HepG2 (cell line): ENCODE data around the gene HRH2. TPM values are rescaled to one million over a fixed set of nuclear protein-coding genes. Genes with fewer than 3 reads are reported as not detected.

Experiments
- ATAC-seq: fragments of 200-7000 bp; cut with Tn5 transposase; 3 replicates; pipeline ENCODE4 v1.9.1; 2020; ENCODE audit warnings: mild to moderate bottlenecking, moderate library complexity
- BruUV-seq: library from RNA; stranded (reverse); fragments of 400-500 nt; replicated peaks from 2 replicates; lab custom pipeline; 2021; lab: Mats Ljungman, UMichigan
- CTCF ChIA-PET: fragments of 300-600 bp; formaldehyde crosslinking; extraction: SDS; loops from one replicate; lab custom pipeline; 2021; ENCODE audit warnings: low total read pairs, inconsistent platforms, low intra/inter-chr PET ratio; lab: Yijun Ruan, JAX
- POLR2A ChIA-PET: fragments of 350-600 bp; sonication (Branson Sonifier 250); formaldehyde crosslinking; loops from one replicate; lab custom pipeline; 2020; ENCODE audit warnings: antibody characterized with exemption, inconsistent platforms; lab: Yijun Ruan, JAX
- DNase-seq: peaks from one replicate; pipeline ENCODE4 v3.0.0-alpha.2; 2015; ENCODE audit warnings: low spot score
- FAIRE-seq: peaks from 3 replicates; lab custom pipeline; 2011; peaks lifted over from hg19 to GRCh38; lab: Jason Lieb, UNC
- H2AFZ ChIP-seq: one replicate; pipeline ENCODE4 v1.6.1; 2011; ENCODE audit warnings: low read length, inconsistent platforms
- H3K27ac ChIP-seq: fragments of 300-600 bp; 3 replicates; pipeline ENCODE4 v1.8.0; 2011; ENCODE audit warnings: mixed run types, mild to moderate bottlenecking, mixed read lengths, low read length, inconsistent platforms; ENCODE audit not compliant: insufficient read depth; ENCODE audit errors: extremely low read length
- H3K27me3 ChIP-seq, 2 experiments: fragments of 200-600 bp in 1 of 2; 2 replicates in 1 of 2; 3 replicates in 1 of 2; pipeline versions ENCODE4 v1.6.0 to v1.8.0; 2011; ENCODE audit warnings: low read length in 2 of 2, mild to moderate bottlenecking in 2 of 2, moderate library complexity in 2 of 2, inconsistent platforms in 1 of 2; ENCODE audit not compliant: insufficient read depth in 2 of 2, control insufficient read depth in 1 of 2
- H3K36me3 ChIP-seq, 2 experiments: fragments of 200-600 bp in 1 of 2; replicated peaks in 1 of 2; 2 replicates in 1 of 2; 3 replicates in 1 of 2; pipeline versions ENCODE4 v1.5.1 to v1.8.0; 2011; ENCODE audit warnings: low read length in 2 of 2, inconsistent platforms in 1 of 2; ENCODE audit not compliant: insufficient read depth in 2 of 2, control insufficient read depth in 1 of 2
- H3K4me1 ChIP-seq: 2 replicates; pipeline ENCODE4 v1.5.1; 2012; ENCODE audit warnings: low read length, inconsistent platforms; ENCODE audit not compliant: insufficient read depth
- H3K4me2 ChIP-seq: 2 replicates; pipeline ENCODE4 v1.6.0; 2011; ENCODE audit warnings: low read depth, low read length, inconsistent platforms
- H3K4me3 ChIP-seq, 3 experiments: fragments of 200-600 bp in 1 of 3; sonication (generic), shearing (Covaris generic) in 1 of 3; replicated peaks in 1 of 3; 2 replicates each; pipeline ENCODE4 v1.5.1; 2011 to 2016; ENCODE audit warnings: low read length in 3 of 3, inconsistent platforms in 2 of 3, low read depth in 2 of 3, mild to moderate bottlenecking in 2 of 3, control low read depth in 1 of 3, mixed read lengths in 1 of 3; ENCODE audit not compliant: insufficient read depth in 1 of 3
- H3K79me2 ChIP-seq: one replicate; pipeline ENCODE4 v1.6.1; 2011; ENCODE audit warnings: low read length, inconsistent platforms; ENCODE audit not compliant: insufficient read depth
- H3K9ac ChIP-seq: 2 replicates; pipeline ENCODE4 v1.6.0; 2011; ENCODE audit warnings: mild to moderate bottlenecking, low read depth, low read length, inconsistent platforms; ENCODE audit not compliant: insufficient read depth
- H3K9me3 ChIP-seq: 2 replicates; pipeline ENCODE4 v1.5.1; 2012; ENCODE audit warnings: mild to moderate bottlenecking, low read length
- H4K20me1 ChIP-seq: 2 replicates; pipeline ENCODE4 v1.6.0; 2011; ENCODE audit warnings: inconsistent platforms, mild to moderate bottlenecking, low read length, moderate library complexity; ENCODE audit not compliant: insufficient read depth
- ATAD3A ChIP-seq: sonication (generic); formaldehyde crosslinking; IDR thresholded peaks from 2 replicates; pipeline ENCODE4 v1.4.0; 2020; ENCODE audit warnings: missing genetic modification reagents
- CHD4 ChIP-seq: fragments of 200-600 bp; sonication (generic); IDR thresholded peaks from 2 replicates; pipeline ENCODE4 v1.7.0; 2017; ENCODE audit warnings: mild to moderate bottlenecking, low read length, borderline replicate concordance
- CTCF ChIP-seq: sonication (generic); formaldehyde crosslinking; IDR thresholded peaks from 2 replicates; pipeline ENCODE4 v1.5.0; 2020; ENCODE audit warnings: mild to moderate bottlenecking, missing genetic modification reagents, moderate library complexity
- MED1 ChIP-seq: sonication (generic); formaldehyde crosslinking; IDR thresholded peaks from 2 replicates; pipeline ENCODE4 v1.4.0; 2020; ENCODE audit warnings: missing genetic modification reagents
- RBM39 ChIP-seq: fragments of 200-400 bp; formaldehyde crosslinking; IDR thresholded peaks from one replicate; pipeline ENCODE4 v1.6.1; 2018; ENCODE audit warnings: antibody characterized with exemption, mild to moderate bottlenecking, low read depth, low read length; ENCODE audit not compliant: poor library complexity, severe bottlenecking
- XRCC5 ChIP-seq: fragments of 200-400 bp; formaldehyde crosslinking; optimal IDR thresholded peaks from 2 replicates; pipeline ENCODE3; 2017; ENCODE audit warnings: mild to moderate bottlenecking, low read length
- ZBTB38 ChIP-seq: sonication (generic); formaldehyde crosslinking; IDR thresholded peaks from 2 replicates; pipeline ENCODE4 v1.5.1; 2020; ENCODE audit warnings: mild to moderate bottlenecking, missing genetic modification reagents
- ZNF263 ChIP-seq: sonication (generic); formaldehyde crosslinking; IDR thresholded peaks from 2 replicates; pipeline ENCODE4 v1.4.0; 2020; ENCODE audit warnings: missing genetic modification reagents
- ZNF30 ChIP-seq: sonication (generic); formaldehyde crosslinking; IDR thresholded peaks from 2 replicates; pipeline ENCODE4 v1.5.0; 2020; ENCODE audit warnings: mild to moderate bottlenecking, missing genetic modification reagents
- ZNF703 ChIP-seq: sonication (generic); formaldehyde crosslinking; IDR thresholded peaks from 2 replicates; pipeline ENCODE4 v1.5.1; 2020; ENCODE audit warnings: missing genetic modification reagents, mild to moderate bottlenecking, moderate library complexity, borderline replicate concordance
- ZNF746 ChIP-seq: sonication (generic); formaldehyde crosslinking; IDR thresholded peaks from 2 replicates; pipeline ENCODE4 v1.8.0; 2022; ENCODE audit warnings: mild to moderate bottlenecking, missing genetic modification reagents
- ZNF770 ChIP-seq: sonication (generic); formaldehyde crosslinking; IDR thresholded peaks from 2 replicates; pipeline ENCODE4 v1.5.0; 2020; ENCODE audit warnings: mild to moderate bottlenecking, missing genetic modification reagents
- ZNF790 ChIP-seq: sonication (generic); formaldehyde crosslinking; IDR thresholded peaks from 2 replicates; pipeline ENCODE4 v1.8.0; 2022; ENCODE audit warnings: missing genetic modification reagents, mild to moderate bottlenecking, borderline replicate concordance
- ZNF878 ChIP-seq: sonication (generic); formaldehyde crosslinking; IDR thresholded peaks from 2 replicates; pipeline ENCODE4 v1.8.1; 2023; ENCODE audit warnings: mild to moderate bottlenecking, missing genetic modification reagents, moderate library complexity
- WGBS: methylation state at CpG from one replicate; pipeline ENCODE4 v1.1.6; 2017; ENCODE audit warnings: low lambda C conversion rate; 5-methylcytosine and 5-hydroxymethylcytosine counted together
- in situ Hi-C: cut with HindIII; loops from 2 replicates; pipeline ENCODE4 v1.10.0; 2017; ENCODE audit warnings: low pct_unique_long_range_greater_than_20kb; ENCODE audit not compliant: extremely low pct_ligation_motif_present
- intact Hi-C: fragments of 100-400 bp; cut with micrococcal nuclease; formaldehyde crosslinking; loops from one replicate; pipeline ENCODE4 v1.10.0; 2022; ENCODE audit not compliant: unreplicated experiment
- polyA plus RNA-seq, 8 experiments: library from polyadenylated mRNA; depleted of rRNA in 3 of 8; stranded (reverse) in 7 of 8; unstranded in 1 of 8; fragments of >200 nt; fragmentation: Illumina TruSeq in 4 of 8; extraction: Trizol in 4 of 8; gene quantifications; 2 replicates each; pipeline versions ENCODE4 v1.2.1 to v1.2.3, GENCODE V29; 2011 to 2016; ENCODE audit warnings: low read depth in 4 of 8, missing spikeins in 1 of 8, mixed read lengths in 1 of 8; ENCODE audit not compliant: insufficient read depth in 1 of 8
- total RNA-seq, 5 experiments: library from RNA; depleted of rRNA; stranded (reverse); fragments of >200 nt; fragmentation: Illumina TruSeq; extraction: Trizol; gene quantifications; 2 replicates each; pipeline ENCODE4 v1.2.3, GENCODE V29; 2016; ENCODE audit warnings: low read depth in 1 of 5

Gene HRH2
- total and polyA plus RNA-seq, 2 of the 13 experiments (the other 11 are each of a cell fraction or from before 2014, with no cell fraction given): not detected

DNA sequence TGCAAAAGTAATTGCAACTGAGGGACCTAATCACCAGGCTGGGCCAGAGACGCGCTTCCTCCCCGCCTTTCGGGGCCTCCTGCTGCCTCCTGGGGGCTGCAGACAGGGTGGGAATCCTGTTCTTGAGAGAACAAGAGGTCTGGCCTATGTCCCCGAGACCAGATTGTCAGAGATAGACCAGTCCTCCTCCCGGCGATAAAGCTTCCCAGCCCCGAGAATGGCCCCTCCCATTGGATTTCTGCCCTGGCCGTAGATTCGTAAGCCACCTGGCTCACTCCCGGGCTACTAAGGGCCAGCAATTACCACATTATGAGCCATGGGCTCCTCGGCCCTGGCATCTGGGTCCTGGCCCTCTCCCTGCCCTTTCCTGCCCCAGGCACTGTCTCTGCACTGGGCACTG lies 70.4 kb downstream of the HRH2 start (continued):
- TF ChIP-seq ZNF770: no peak
- TF ChIP-seq MED1 (CRISPR knock-in tag): no peak
- TF ChIP-seq RBM39: no peak
- no peak for TF ChIP-seq ZNF790 (CRISPR knock-in tag)

- Histone ChIP-seq H3K79me2 (no peaks in the 10 kb centered on the region), H3K27me3 (0 out of 5 replicates have a peak, but pooled peaks cover 1 to 3% of the 10 kb centered on the region in 2 experiments), H3K36me3 (no peaks in the 10 kb centered on the region), H3K4me1 (peaks cover 11% of the 10 kb centered on the region; the same call in 1 of the 2 replicates), H3K9ac (no peak overlapping the region), H2AFZ (no peak overlapping the region), H3K4me3 (peak overlapping the region in 1 of 3 experiments; percentile 23; a peak in 2 of 6 replicates), H4K20me1 (no peaks in the 10 kb centered on the region), H3K27ac (no peak overlapping the region), H3K9me3 (0 out of 2 replicates have a peak, but pooled peaks cover 4% of the 10 kb centered on the region), H3K4me2 (peak overlapping the region; percentile 14; the same call in 1 of the 2 replicates)
- FAIRE-seq (no peak), DNase-seq (no peak), ATAC-seq (peak; percentile 73)
- WGBS: 19% methylated on average over 22 of the region's 33 CpGs
- POLR2A ChIA-PET: interaction anchor here (0.6 to 1.2 kb wide), 2 partner anchors 68 to 202 kb away, joined by 3 read pairs; no protein-coding TSS in a partner anchor
- no TSS peak for BruUV-seq
- intact Hi-C loops: no loop called here
- CTCF ChIA-PET: interaction anchor here (1.2 to 3.0 kb wide), 4 partner anchors 139 to 277 kb away, joined by 3 to 17 read pairs (median 6); partner anchors contain the start of gene CPLX2
- in situ Hi-C loops: loop anchor here (5.0 to 25.0 kb wide), 2 partner anchors 148 to 858 kb away; no protein-coding TSS in a partner anchor
- TF ChIP-seq ZNF30 (CRISPR knock-in tag) (no peak), ZBTB38 (no peak), ZNF878 (CRISPR knock-in tag) (no peak), ZNF263 (CRISPR knock-in tag) (0 out of 2 replicates have a peak, but pooled peaks have one; percentile 48), ATAD3A (CRISPR knock-in tag) (no peak), CHD4 (no peak), ZNF746 (CRISPR knock-in tag) (no peak), CTCF (CRISPR knock-in tag) (peak; percentile 53), ZNF703 (CRISPR knock-in tag) (no peak), XRCC5 (no peak)
These were observed 71.3 kb downstream of the HRH2 start for GRCh38 chr5:175728885-175729828.
